Stomach (tissue), 9 donors: ENCODE measurements around the gene ZNF354C. TPM values are rescaled to one million over a fixed set of nuclear protein-coding genes. Genes with fewer than 3 reads are reported as not detected.

ENCODE experiments used
- DNase-seq, 2 donors: peaks; one replicate each; pipeline versions ENCODE4 v3.0.0 to v3.0.0-alpha.2; 2013 to 2019
- H3K27ac ChIP-seq, 5 donors: fragments of 200-600 bp in 4 of 5; sonication (generic) in 4 of 5; one replicate each; pipeline ENCODE4 v1.5.1; 2013 to 2019; ENCODE audit warnings: mild to moderate bottlenecking in 1 of 5, moderate library complexity in 1 of 5
- H3K27me3 ChIP-seq, 3 donors: fragments of 200-600 bp; sonication (generic); one replicate each; pipeline ENCODE4 v1.5.1; 2017 to 2019; ENCODE audit warnings: mixed run types in 1 of 3
- H3K36me3 ChIP-seq, 4 donors: fragments of 200-600 bp; sonication (generic); 1 replicate in 3 of 4; 2 replicates in 1 of 4; pipeline ENCODE4 v1.5.1; 2016 to 2019
- H3K4me1 ChIP-seq, 4 donors: fragments of 200-600 bp; sonication (generic); one replicate each; pipeline ENCODE4 v1.5.1; 2016 to 2019
- H3K4me3 ChIP-seq, 4 donors: fragments of 200-600 bp; sonication (generic) in 3 of 4; one replicate each; pipeline ENCODE4 v1.5.1; 2016 to 2019; ENCODE audit warnings: mild to moderate bottlenecking in 1 of 4
- H3K9me3 ChIP-seq, 4 donors: fragments of 200-600 bp; sonication (generic); one replicate each; pipeline ENCODE4 v1.5.1; 2016 to 2019
- CTCF ChIP-seq, 7 experiments: fragments of 450-650 bp in 4 of 7; fragments of 200-600 bp in 3 of 7; sonication (generic) in 3 of 7; IDR thresholded peaks; one replicate each; pipeline ENCODE4 v1.5.1; 2016 to 2019; ENCODE audit warnings: antibody characterized with exemption in 7 of 7, control low read depth in 2 of 7, mild to moderate bottlenecking in 1 of 7
- EP300 ChIP-seq: sonication (generic); formaldehyde crosslinking; IDR thresholded peaks from one replicate; pipeline ENCODE4 v1.6.1; 2017; ENCODE audit warnings: antibody characterized with exemption
- POLR2A ChIP-seq, 4 donors: fragments of 450-650 bp; IDR thresholded peaks; one replicate each; pipeline ENCODE4 v1.6.1; 2016; ENCODE audit warnings: antibody characterized with exemption in 4 of 4, control low read depth in 2 of 4, mild to moderate bottlenecking in 1 of 4, moderate library complexity in 1 of 4
- POLR2AphosphoS5 ChIP-seq, 3 donors: sonication (generic); formaldehyde crosslinking; IDR thresholded peaks; one replicate each; pipeline ENCODE4 v1.6.1; 2016; ENCODE audit warnings: antibody characterized with exemption in 3 of 3
- WGBS, 5 donors: extraction: QIAGEN DNeasy Blood & Tissue Kit in 3 of 5; methylation state at CpG; one replicate each; pipeline versions ENCODE4 v1.1.5 to v1.1.7; 2013 to 2018; 5-methylcytosine and 5-hydroxymethylcytosine counted together
- intact Hi-C: fragments of 100-400 bp; cut with DNase I; formaldehyde crosslinking; loops from one replicate; pipeline ENCODE4 v1.15.1; 2023; ENCODE audit warnings: low total_unique reads
- polyA plus RNA-seq, 3 donors: library from polyadenylated mRNA; stranded (reverse); fragments of 200-250 nt; gene quantifications; one replicate each; pipeline ENCODE4 v1.2.3, GENCODE V29; 2013
- total RNA-seq, 5 donors: library from RNA; depleted of rRNA; stranded (reverse); fragments of >200 nt; gene quantifications; one replicate each; pipeline versions ENCODE4 v1.1.0 to v1.2.3, GENCODE V29; 2014 to 2016
- donor health status: healthy with polysubstance abuse.
- donor health status: Bipolar disorder and iron deficiency.
- donor health status: healthy.

Gene ZNF354C
- total and polyA plus RNA-seq, 8 donors: 0.92 to 13.6 (median 1.3) TPM; not detected in 1

GRCh38 chr5:179114756-179115155, 54.6 kb downstream of the ZNF354C start:
- Histone ChIP-seq H3K4me1 (no peaks in the 10 kb centered on the region), H3K9me3 (peaks cover 11 to 95% (median 78%) of the 10 kb centered on the region in 4 donors), H3K36me3 (peaks cover 0 to 32% (median 8%) of the 10 kb centered on the region in 4 donors), H3K27me3 (no peaks in the 10 kb centered on the region), H3K27ac (no peak overlapping the region), H3K4me3 (no peak overlapping the region)
- TF ChIP-seq POLR2A (IDR thresholded peaks at IDR 0.05) (no peak), CTCF (IDR thresholded peaks at IDR 0.05) (no peak), EP300 (no peak), POLR2AphosphoS5 (IDR thresholded peaks at IDR 0.05) (no peak)
- peak in 1 of 2 donors; percentile 18 for DNase-seq
- WGBS, 5 donors: 87 to 94% (median 94%) methylated on average over 7 of the region's 7 CpGs
- intact Hi-C loops: no loop called here

GRCh38 chr5:179115307-179115706, 55.1 kb downstream of the ZNF354C start:
- intact Hi-C loops: no loop called here
- H3K27me3 ChIP-seq: no peaks in the 10 kb centered on the region
- H3K4me1 ChIP-seq: no peaks in the 10 kb centered on the region
- 74 to 85% (median 82%) methylated on average over 5 of the region's 5 CpGs for WGBS, 5 donors
- DNase-seq: peak in 1 of 2 donors; percentile 7
- H3K9me3 ChIP-seq: peaks cover 9 to 95% (median 74%) of the 10 kb centered on the region in 4 donors
- no peak overlapping the region for H3K4me3 ChIP-seq
- peaks cover 0 to 33% (median 8%) of the 10 kb centered on the region in 4 donors for H3K36me3 ChIP-seq
- TF ChIP-seq CTCF (IDR thresholded peaks at IDR 0.05): no peak
- TF ChIP-seq EP300: no peak
- no peak for TF ChIP-seq POLR2A (IDR thresholded peaks at IDR 0.05)
- TF ChIP-seq POLR2AphosphoS5 (IDR thresholded peaks at IDR 0.05): no peak
- no peak overlapping the region for H3K27ac ChIP-seq

GRCh38 chr5:179115845-179116524, 55.8 kb downstream of the ZNF354C start:
- H3K27ac ChIP-seq: no peak overlapping the region
- WGBS, 5 donors: 83 to 93% (median 88%) methylated on average over 8 to 9 of the region's 9 CpGs
- TF ChIP-seq CTCF (IDR thresholded peaks at IDR 0.05) (no peak), POLR2A (IDR thresholded peaks at IDR 0.05) (no peak), POLR2AphosphoS5 (IDR thresholded peaks at IDR 0.05) (no peak), EP300 (no peak)
- DNase-seq: peak in 1 of 2 donors; percentile 19
- intact Hi-C loops: no loop called here
- H3K4me3 ChIP-seq: no peak overlapping the region
- H3K36me3 ChIP-seq: peaks cover 0 to 39% (median 8%) of the 10 kb centered on the region in 4 donors
- no peaks in the 10 kb centered on the region for H3K27me3 ChIP-seq
- H3K9me3 ChIP-seq: peaks cover 9 to 95% (median 74%) of the 10 kb centered on the region in 4 donors
- no peaks in the 10 kb centered on the region for H3K4me1 ChIP-seq

GRCh38 chr5:179118338-179118737, 58.2 kb downstream of the ZNF354C start:
- DNase-seq: no peak
- Histone ChIP-seq H3K36me3 (peaks cover 0 to 44% (median 13%) of the 10 kb centered on the region in 4 donors), H3K27me3 (no peaks in the 10 kb centered on the region), H3K9me3 (peaks cover 6 to 91% (median 67%) of the 10 kb centered on the region in 4 donors), H3K4me3 (no peak overlapping the region), H3K4me1 (no peaks in the 10 kb centered on the region), H3K27ac (no peak overlapping the region)
- TF ChIP-seq CTCF (IDR thresholded peaks at IDR 0.05) (no peak), POLR2AphosphoS5 (IDR thresholded peaks at IDR 0.05) (no peak), EP300 (no peak), POLR2A (IDR thresholded peaks at IDR 0.05) (no peak)
- intact Hi-C loops: no loop called here
- WGBS, 5 donors: 72 to 79% (median 76%) methylated on average over 4 of the region's 4 CpGs
